K562 (cell line): Measurements from ENCODE around the gene FRMPD3. TPM values are rescaled to one million over a fixed set of nuclear protein-coding genes. Genes with fewer than 3 reads are reported as not detected.

Experiments used
- DDX20 ChIP-seq: fragments of 450-650 bp; IDR thresholded peaks from 2 replicates; pipeline ENCODE4 v1.6.1; 2016; ENCODE audit warnings: missing genetic modification characterization, low read depth, mild to moderate bottlenecking, missing compliant biosample characterization, moderate library complexity
- DIDO1 ChIP-seq: fragments of 450-650 bp; IDR thresholded peaks from 2 replicates; pipeline ENCODE4 v1.6.1; 2016; ENCODE audit warnings: low read depth, missing biosample characterization, missing genetic modification characterization
- DMBX1 ChIP-seq: fragments of 250-450 bp; sonication (Bioruptor Pico); IDR thresholded peaks from 2 replicates; pipeline ENCODE4 v1.8.0; 2022; ENCODE audit warnings: inconsistent platforms, mild to moderate bottlenecking, moderate library complexity, borderline replicate concordance
- ILF3 ChIP-seq: fragments of 450-650 bp; IDR thresholded peaks from 2 replicates; pipeline ENCODE4 v1.6.1; 2018; ENCODE audit warnings: antibody characterized with exemption, mild to moderate bottlenecking, moderate library complexity, borderline replicate concordance
- MBD2 ChIP-seq: sonication (generic); IDR thresholded peaks from 2 replicates; pipeline ENCODE4 v1.6.1; 2016; ENCODE audit warnings: low read depth, borderline replicate concordance
- NRF1 ChIP-seq, 2 experiments: fragments of 450-650 bp; IDR thresholded peaks in 1 of 2; conservative IDR thresholded peaks in 1 of 2; 2 replicates each; pipeline ENCODE4 v1.6.1; 2014; ENCODE audit warnings: mild to moderate bottlenecking in 2 of 2
- TAF15 ChIP-seq: fragments of 200-400 bp; formaldehyde crosslinking; IDR thresholded peaks from 2 replicates; pipeline ENCODE4 v1.6.1; 2017; ENCODE audit warnings: mild to moderate bottlenecking, low read depth, low read length, moderate library complexity
- ZC3H8 ChIP-seq: fragments of 450-650 bp; IDR thresholded peaks from 2 replicates; pipeline ENCODE4 v1.6.1; 2017
- polyA plus RNA-seq, 8 experiments: library from polyadenylated mRNA; depleted of rRNA in 4 of 8; stranded (reverse) in 5 of 8; unstranded in 3 of 8; fragments of >200 nt; fragmentation: Nextera tagmentation in 2 of 8; fragmentation: Illumina TruSeq in 1 of 8; extraction: Ambion mirVana in 2 of 8; extraction: Trizol in 1 of 8; gene quantifications; 2 replicates each; pipeline versions ENCODE4 v1.2.1 to v1.2.3, GENCODE V29; 2011 to 2014; ENCODE audit warnings: inconsistent platforms in 1 of 8, missing spikeins in 1 of 8
- total RNA-seq, 7 experiments: library from RNA; depleted of rRNA in 6 of 7; stranded (reverse); fragments of >200 nt in 6 of 7; fragmentation: Illumina TruSeq in 2 of 7; extraction: Trizol in 2 of 7; gene quantifications; 2 replicates each; pipeline versions ENCODE4 v1.2.1 to v1.2.3, GENCODE V29; 2011 to 2021; ENCODE audit warnings: low replicate concordance in 1 of 7
- TF ChIP-seq, protein P1 (sequence below): IDR thresholded peaks from 3 replicates; pipeline ENCODE4 v1.6.1; 2011; ENCODE audit warnings: borderline replicate concordance, mild to moderate bottlenecking; ENCODE audit not compliant: insufficient read length, insufficient read depth
- TF ChIP-seq, protein P2 (sequence below): fragments of 450-650 bp; IDR thresholded peaks from 2 replicates; pipeline ENCODE4 v1.6.1; 2016; ENCODE audit warnings: mild to moderate bottlenecking

The FRMPD3 gene
- total and polyA plus RNA-seq, 9 of the 15 experiments (the other 6 are each of a cell fraction or from before 2014, with no cell fraction given) = not detected

DNA sequence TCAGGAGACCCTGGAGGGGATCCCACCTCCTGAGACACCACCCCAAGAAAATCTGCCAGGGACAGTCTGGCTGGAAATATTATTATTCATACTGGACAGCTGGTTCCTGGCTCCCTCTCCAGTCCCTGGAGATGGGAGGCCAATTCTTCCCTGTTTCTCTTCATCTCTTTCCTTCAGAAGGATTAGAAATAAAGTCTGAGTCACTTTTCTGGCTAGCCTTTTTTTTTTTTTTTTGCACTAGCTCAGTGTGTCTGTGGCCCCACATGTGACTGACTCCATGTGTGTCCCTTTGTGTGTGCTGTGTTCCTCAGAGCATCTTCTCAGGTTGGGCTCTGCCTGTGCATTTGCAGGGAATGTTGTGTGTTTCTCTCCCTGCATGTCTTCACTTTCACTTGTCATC is 1.8 kb upstream of the FRMPD3 start (continued):
- TF ChIP-seq, protein P1, sequence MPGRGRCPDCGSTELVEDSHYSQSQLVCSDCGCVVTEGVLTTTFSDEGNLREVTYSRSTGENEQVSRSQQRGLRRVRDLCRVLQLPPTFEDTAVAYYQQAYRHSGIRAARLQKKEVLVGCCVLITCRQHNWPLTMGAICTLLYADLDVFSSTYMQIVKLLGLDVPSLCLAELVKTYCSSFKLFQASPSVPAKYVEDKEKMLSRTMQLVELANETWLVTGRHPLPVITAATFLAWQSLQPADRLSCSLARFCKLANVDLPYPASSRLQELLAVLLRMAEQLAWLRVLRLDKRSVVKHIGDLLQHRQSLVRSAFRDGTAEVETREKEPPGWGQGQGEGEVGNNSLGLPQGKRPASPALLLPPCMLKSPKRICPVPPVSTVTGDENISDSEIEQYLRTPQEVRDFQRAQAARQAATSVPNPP = no peak
- TF ChIP-seq, protein P2, sequence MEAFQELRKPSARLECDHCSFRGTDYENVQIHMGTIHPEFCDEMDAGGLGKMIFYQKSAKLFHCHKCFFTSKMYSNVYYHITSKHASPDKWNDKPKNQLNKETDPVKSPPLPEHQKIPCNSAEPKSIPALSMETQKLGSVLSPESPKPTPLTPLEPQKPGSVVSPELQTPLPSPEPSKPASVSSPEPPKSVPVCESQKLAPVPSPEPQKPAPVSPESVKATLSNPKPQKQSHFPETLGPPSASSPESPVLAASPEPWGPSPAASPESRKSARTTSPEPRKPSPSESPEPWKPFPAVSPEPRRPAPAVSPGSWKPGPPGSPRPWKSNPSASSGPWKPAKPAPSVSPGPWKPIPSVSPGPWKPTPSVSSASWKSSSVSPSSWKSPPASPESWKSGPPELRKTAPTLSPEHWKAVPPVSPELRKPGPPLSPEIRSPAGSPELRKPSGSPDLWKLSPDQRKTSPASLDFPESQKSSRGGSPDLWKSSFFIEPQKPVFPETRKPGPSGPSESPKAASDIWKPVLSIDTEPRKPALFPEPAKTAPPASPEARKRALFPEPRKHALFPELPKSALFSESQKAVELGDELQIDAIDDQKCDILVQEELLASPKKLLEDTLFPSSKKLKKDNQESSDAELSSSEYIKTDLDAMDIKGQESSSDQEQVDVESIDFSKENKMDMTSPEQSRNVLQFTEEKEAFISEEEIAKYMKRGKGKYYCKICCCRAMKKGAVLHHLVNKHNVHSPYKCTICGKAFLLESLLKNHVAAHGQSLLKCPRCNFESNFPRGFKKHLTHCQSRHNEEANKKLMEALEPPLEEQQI = no peak
- TF ChIP-seq MBD2 (no peak), DMBX1 (CRISPR knock-in tag) (no peak), NRF1 (conservative IDR thresholded peaks at IDR 0.05 in 1 of 2, IDR thresholded peaks at IDR 0.05 in 1 of 2) (no peak), DDX20 (tag) (no peak), ZC3H8 (no peak), TAF15 (no peak), DIDO1 (no peak), ILF3 (no peak)
